GM12878 (cell line): ENCODE results near the gene IL22. TPM values are rescaled to one million over a fixed set of nuclear protein-coding genes. Genes with fewer than 3 reads are reported as not detected.

Experiments used
- ATAC-seq: fragments of 200-7000 bp; cut with Tn5 transposase; 3 replicates; pipeline ENCODE4 v1.9.1; 2020; ENCODE audit warnings: mild to moderate bottlenecking, moderate library complexity
- BruUV-seq: library from RNA; stranded (reverse); fragments of 400-500 nt; replicated peaks from 2 replicates; lab custom pipeline; 2021; lab: Mats Ljungman, UMichigan
- CTCF ChIA-PET: fragments of 300-600 bp; sonication (Branson Sonifier 250); formaldehyde crosslinking; extraction: SDS; loops from one replicate; lab custom pipeline; 2021; ENCODE audit warnings: inconsistent platforms; lab: Yijun Ruan, JAX
- POLR2A ChIA-PET: fragments of 350-600 bp; formaldehyde crosslinking; extraction: SDS; loops from one replicate; lab custom pipeline; 2021; ENCODE audit warnings: inconsistent platforms; lab: Charles Lee
- RAD21 ChIA-PET: fragments of 300-600 bp; sonication (Branson Sonifier 250); formaldehyde crosslinking; loops from one replicate; lab custom pipeline; 2023; ENCODE audit warnings: antibody characterized with exemption; ENCODE audit not compliant: unreplicated experiment; lab: Charles Lee
- SMC1A ChIA-PET: fragments of 300-600 bp; sonication (Branson Sonifier 250); formaldehyde crosslinking; loops from one replicate; lab custom pipeline; 2023; ENCODE audit not compliant: unreplicated experiment, uncharacterized antibody; lab: Charles Lee
- DNase-seq: peaks from one replicate; pipeline ENCODE4 v3.0.0-alpha.2; 2011; ENCODE audit warnings: low read depth, low spot score
- FAIRE-seq: peaks from 3 replicates; lab custom pipeline; 2011; peaks lifted over from hg19 to GRCh38; lab: Jason Lieb, UNC
- H2AFZ ChIP-seq: 2 replicates; pipeline ENCODE4 v1.6.0; 2011; ENCODE audit warnings: low read depth, low read length, control low read depth; ENCODE audit not compliant: control insufficient read depth
- H3K27ac ChIP-seq: 2 replicates; pipeline ENCODE4 v1.5.1; 2011; ENCODE audit warnings: control low read depth; ENCODE audit not compliant: control insufficient read depth, insufficient read depth
- H3K27me3 ChIP-seq, 2 experiments: replicated peaks in 1 of 2; 2 replicates each; pipeline versions ENCODE4 v1.6.0 to v1.6.1; 2011; ENCODE audit warnings: low read length in 1 of 2; ENCODE audit not compliant: control insufficient read depth in 2 of 2, insufficient read depth in 2 of 2
- H3K36me3 ChIP-seq, 2 experiments: 2 replicates each; pipeline ENCODE4 v1.5.1; 2011; ENCODE audit warnings: low read length in 1 of 2; ENCODE audit not compliant: control insufficient read depth in 2 of 2, insufficient read depth in 2 of 2
- H3K4me1 ChIP-seq: 2 replicates; pipeline ENCODE4 v1.6.1; 2011; ENCODE audit warnings: mild to moderate bottlenecking, low read length, moderate library complexity, mixed read lengths; ENCODE audit not compliant: control insufficient read depth, insufficient read depth
- H3K4me2 ChIP-seq: 2 replicates; pipeline ENCODE4 v1.6.0; 2011; ENCODE audit warnings: control low read depth; ENCODE audit not compliant: control insufficient read depth, insufficient read depth
- H3K4me3 ChIP-seq: fragments of 200-600 bp; sonication (generic); 2 replicates; pipeline ENCODE4 v1.5.1; 2016
- H3K79me2 ChIP-seq: 2 replicates; pipeline ENCODE4 v1.6.0; 2011; ENCODE audit warnings: low read length; ENCODE audit not compliant: control insufficient read depth, insufficient read depth
- H3K9ac ChIP-seq: 2 replicates; pipeline ENCODE4 v1.8.0; 2011; ENCODE audit warnings: low read length, control low read depth, mixed read lengths; ENCODE audit not compliant: control insufficient read depth, insufficient read depth
- H3K9me3 ChIP-seq: replicated peaks from 3 replicates; pipeline ENCODE4 v1.5.1; 2011; ENCODE audit warnings: mild to moderate bottlenecking, low read length; ENCODE audit not compliant: control insufficient read depth, insufficient read depth
- H4K20me1 ChIP-seq: 2 replicates; pipeline ENCODE4 v1.6.0; 2011; ENCODE audit not compliant: control insufficient read depth, insufficient read depth
- BACH1 ChIP-seq: fragments of 450-650 bp; IDR thresholded peaks from 2 replicates; pipeline ENCODE4 v1.6.1; 2017; ENCODE audit warnings: mild to moderate bottlenecking, borderline replicate concordance
- BCL11A ChIP-seq: IDR thresholded peaks from 2 replicates; pipeline ENCODE4 v1.6.1; 2011; ENCODE audit warnings: low read depth, low read length
- BCLAF1 ChIP-seq: fragments of 450-650 bp; IDR thresholded peaks from 2 replicates; pipeline ENCODE4 v1.6.1; 2017; ENCODE audit warnings: antibody characterized with exemption, mild to moderate bottlenecking, moderate library complexity
- EED ChIP-seq: sonication (generic); IDR thresholded peaks from 2 replicates; pipeline ENCODE4 v1.6.1; 2016; ENCODE audit warnings: antibody characterized with exemption, low read depth
- EP300 ChIP-seq, 2 experiments: fragments of 150-350 bp in 1 of 2; IDR thresholded peaks; 2 replicates each; pipeline ENCODE4 v1.6.1; 2011 to 2012; ENCODE audit warnings: low read depth in 2 of 2, low read length in 2 of 2, borderline replicate concordance in 1 of 2, improper control_type of control experiment in 1 of 2, inconsistent platforms in 1 of 2; ENCODE audit not compliant: control insufficient read depth in 1 of 2
- HCFC1 ChIP-seq: fragments of 150-350 bp; IDR thresholded peaks from 2 replicates; pipeline ENCODE4 v1.6.1; 2014; ENCODE audit warnings: low read length
- IKZF1 ChIP-seq: fragments of 450-650 bp; conservative IDR thresholded peaks from 2 replicates; pipeline ENCODE4 v1.6.1; 2017; ENCODE audit warnings: antibody characterized with exemption, mild to moderate bottlenecking
- NBN ChIP-seq: fragments of 450-650 bp; IDR thresholded peaks from 2 replicates; pipeline ENCODE4 v1.6.1; 2016
- NFXL1 ChIP-seq: fragments of 450-650 bp; IDR thresholded peaks from 2 replicates; pipeline ENCODE4 v1.6.1; 2017; ENCODE audit warnings: antibody characterized with exemption, mild to moderate bottlenecking, borderline replicate concordance
- NR2C1 ChIP-seq: fragments of 450-650 bp; IDR thresholded peaks from 2 replicates; pipeline ENCODE4 v1.6.1; 2017; ENCODE audit warnings: antibody characterized with exemption, mild to moderate bottlenecking, moderate library complexity
- NR2C2 ChIP-seq: IDR thresholded peaks from 2 replicates; pipeline ENCODE4 v1.6.1; 2011; ENCODE audit warnings: borderline replicate concordance, low read depth; ENCODE audit not compliant: control insufficient read depth, insufficient read length
- PAX5 ChIP-seq: IDR thresholded peaks from 2 replicates; pipeline ENCODE4 v1.6.1; 2011; ENCODE audit warnings: low read depth, low read length, borderline replicate concordance
- SIX5 ChIP-seq: IDR thresholded peaks from 2 replicates; pipeline ENCODE4 v1.6.1; 2011; ENCODE audit warnings: mild to moderate bottlenecking, low read depth, low read length, moderate library complexity; ENCODE audit not compliant: severe bottlenecking
- SPI1 ChIP-seq: IDR thresholded peaks from 2 replicates; pipeline ENCODE4 v1.6.1; 2011; ENCODE audit warnings: low read depth, mild to moderate bottlenecking, low read length, moderate library complexity, borderline replicate concordance; ENCODE audit not compliant: insufficient read depth
- USF2 ChIP-seq: IDR thresholded peaks from 2 replicates; pipeline ENCODE4 v1.6.1; 2011; ENCODE audit warnings: low read depth, low read length, improper control_type of control experiment, borderline replicate concordance
- WGBS: methylation state at CpG from one replicate; pipeline ENCODE4 v1.1.6; 2016; ENCODE audit warnings: low lambda C conversion rate; ENCODE audit not compliant: insufficient replicate concordance, insufficient coverage; ENCODE audit errors: missing lambda C conversion rate; 5-methylcytosine and 5-hydroxymethylcytosine counted together
- in situ Hi-C: fragments of 300-500 bp; cut with MboI; formaldehyde crosslinking; loops from 9 replicates; pipeline ENCODE4 v1.14.3; 2018; ENCODE audit warnings: mixed read lengths
- intact Hi-C: fragments of 100-400 bp; cut with micrococcal nuclease; formaldehyde crosslinking; loops from one replicate; pipeline ENCODE4 v1.14.2; 2022; ENCODE audit not compliant: unreplicated experiment
- polyA plus RNA-seq, 11 experiments: library from polyadenylated mRNA; depleted of rRNA in 4 of 11; unstranded in 6 of 11; stranded (reverse) in 5 of 11; fragments of >200 nt; fragmentation: Nextera tagmentation in 4 of 11; fragmentation: Illumina TruSeq in 1 of 11; extraction: Ambion mirVana in 4 of 11; extraction: Trizol in 1 of 11; gene quantifications; 1 replicate in 1 of 11; 2 replicates in 10 of 11; pipeline versions ENCODE4 v1.2.1 to v1.2.3, GENCODE V29; 2011 to 2016; ENCODE audit warnings: inconsistent platforms in 2 of 11, missing spikeins in 2 of 11, low read depth in 1 of 11
- total RNA-seq, 4 experiments: library from RNA; depleted of rRNA in 3 of 4; stranded (reverse); fragments of >200 nt in 3 of 4; fragmentation: Illumina TruSeq in 1 of 4; extraction: Trizol in 1 of 4; gene quantifications; 2 replicates each; pipeline versions ENCODE4 v1.2.1 to v1.2.3, GENCODE V29; 2013 to 2021

The IL22 gene
- total and polyA plus RNA-seq, 10 of the 15 experiments (the other 5 are each of a cell fraction or from before 2014, with no cell fraction given): not detected

- H3K4me2 ChIP-seq: no peak overlapping the region
- H3K9ac ChIP-seq: no peak overlapping the region
- ChIA-PET CTCF (interaction anchor here (0.6 to 1.6 kb wide), 7 partner anchors 9 to 123 kb away, joined by 3 to 7 read pairs (median 3); partner anchors contain the start of gene MDM1), RAD21 (interaction anchor here (1.0 to 1.6 kb wide), 3 partner anchors 27 to 58 kb away, joined by 3 to 5 read pairs (median 4); no protein-coding TSS in a partner anchor), SMC1A (interaction anchor here (0.6 to 3.2 kb wide), 7 partner anchors 9 to 58 kb away, joined by 3 to 17 read pairs (median 3); no protein-coding TSS in a partner anchor), POLR2A (interaction anchor here (0.8 to 1.4 kb wide), 2 partner anchors 10 to 58 kb away, joined by 3 read pairs; no protein-coding TSS in a partner anchor)
- in situ Hi-C loops: no loop called here
- H3K4me1 ChIP-seq: peaks cover 9% of the 10 kb centered on the region; the same call in 1 of the 2 replicates
- H3K27me3 ChIP-seq: no peaks in the 10 kb centered on the region
- DNase-seq (no peak), ATAC-seq (peak; percentile 74), FAIRE-seq (no peak)
- no peak overlapping the region for H3K4me3 ChIP-seq
- H3K9me3 ChIP-seq: no peaks in the 10 kb centered on the region; the same call in 2 of the 3 replicates
- H3K36me3 ChIP-seq: no peaks in the 10 kb centered on the region
- H3K79me2 ChIP-seq: no peaks in the 10 kb centered on the region
- BruUV-seq: no TSS peak
- 99% methylated on average over 4 of the region's 4 CpGs for WGBS
- H2AFZ ChIP-seq: no peak overlapping the region
- 0 out of 2 replicates have a peak, but pooled peaks have one; percentile 19 for TF ChIP-seq IKZF1
- no peak for TF ChIP-seq USF2
- no peak for TF ChIP-seq PAX5
- no peak for TF ChIP-seq NFXL1
- no peak for TF ChIP-seq BACH1
- 0 out of 2 replicates have a peak, but pooled peaks have one; percentile 23 for TF ChIP-seq BCL11A
- no peak for TF ChIP-seq NR2C1
- TF ChIP-seq HCFC1: no peak
- TF ChIP-seq EP300 (IDR thresholded peaks at IDR 0.05; ENCODE audit: borderline replicate concordance in 1 of 2, control insufficient read depth in 1 of 2, low read depth in 2 of 2, low read length in 2 of 2): 0 out of 4 replicates have a peak, but pooled peaks of 1 of the 2 experiments have one; percentile 21
- no peak for TF ChIP-seq SPI1
- TF ChIP-seq BCLAF1: no peak
- TF ChIP-seq NR2C2: no peak
- TF ChIP-seq EED: no peak
- no peak for TF ChIP-seq NBN
- no peak for TF ChIP-seq SIX5
- intact Hi-C loops: loop anchor here (5.0 kb wide), 1 partner anchor 36 kb away; no protein-coding TSS in a partner anchor
- no peaks in the 10 kb centered on the region for H4K20me1 ChIP-seq
- no peak overlapping the region for H3K27ac ChIP-seq
Measured at GRCh38 chr12:68281322-68282077, 28.1 kb upstream of the IL22 start.
